ENCODE results near the gene DERA. TPM values are rescaled to one million over a fixed set of nuclear protein-coding genes. Genes with fewer than 3 reads are reported as not detected.

The DERA gene
- total and polyA plus RNA-seq, 2 of the 8 experiments (the other 6 are each of a cell fraction or from before 2014, with no cell fraction given): 13.1 to 17.1 TPM

GRCh38 chr12:16036073-16036472, 124.9 kb downstream of the DERA start:
- Histone ChIP-seq H4K8ac (ENCODE audit: extremely low read depth, insufficient read depth, low read length) (no peak overlapping the region), H4K20me1 (replicated peaks in 1 of 2; ENCODE audit: control insufficient read depth in 1 of 2, insufficient read depth in 2 of 2, low read length in 2 of 2) (no peaks in the 10 kb centered on the region), H3K4ac (replicated peaks; ENCODE audit: insufficient read length, low read depth, low read length) (no peak overlapping the region), H3K27ac (ENCODE audit: low read depth, low read length) (no peak overlapping the region), H3K4me1 (replicated peaks in 1 of 4; ENCODE audit: control insufficient read depth in 3 of 4, insufficient read depth in 4 of 4, low read length in 3 of 4) (peaks cover 0 to 11% (median 0%) of the 10 kb centered on the region in 4 experiments; a peak in 2 of 7 replicates), H2BK15ac (ENCODE audit: low read length) (no peak overlapping the region), H4K91ac (replicated peaks; ENCODE audit: insufficient read length, low read length) (no peak overlapping the region), H4K5ac (ENCODE audit: insufficient read length, low read depth, low read length) (no peak overlapping the region), H2AK5ac (ENCODE audit: low read depth, low read length) (no peak overlapping the region), H3K4me2 (ENCODE audit: insufficient read depth in 1 of 2, low read depth in 2 of 2, low read length in 2 of 2) (no peak overlapping the region), H3K36me3 (ENCODE audit: control insufficient read depth in 2 of 4, insufficient read depth in 4 of 4, low read length in 3 of 4) (no peaks in the 10 kb centered on the region), H3K18ac (ENCODE audit: extremely low read depth, low read length) (no peak overlapping the region), H3K9ac (replicated peaks in 1 of 4; ENCODE audit: extremely low read depth in 1 of 4, low read depth in 3 of 4, low read length in 3 of 4) (no peak overlapping the region), H2BK20ac (ENCODE audit: low read length) (no peak overlapping the region), H2BK120ac (replicated peaks; ENCODE audit: low read depth, low read length) (no peak overlapping the region), H3K79me2 (ENCODE audit: control insufficient read depth in 1 of 2, insufficient read depth in 2 of 2, low read length in 2 of 2) (no peaks in the 10 kb centered on the region), H3K79me1 (ENCODE audit: low read depth, low read length) (no peaks in the 10 kb centered on the region), H2AFZ (ENCODE audit: low read length) (no peak overlapping the region), H3K56ac (replicated peaks; ENCODE audit: insufficient read length, low read depth, low read length) (no peak overlapping the region), H3K4me3 (ENCODE audit: extremely low read depth in 1 of 4, insufficient read depth in 2 of 4, low read depth in 3 of 4, low read length in 4 of 4) (no peak overlapping the region), H2BK12ac (ENCODE audit: low read depth, low read length) (no peak overlapping the region), H2BK5ac (ENCODE audit: low read depth, low read length) (no peak overlapping the region), H3K14ac (ENCODE audit: insufficient read length) (no peak overlapping the region), H3K23me2 (ENCODE audit: low read depth, low read length) (no peaks in the 10 kb centered on the region; the same call in 1 of the 2 replicates), H3K27me3 (replicated peaks in 1 of 4; ENCODE audit: control insufficient read depth in 3 of 4, extremely low read depth in 1 of 4, insufficient read depth in 3 of 4, low read length in 3 of 4) (no peaks in the 10 kb centered on the region), H3K23ac (ENCODE audit: insufficient read length) (no peak overlapping the region), H3K9me3 (ENCODE audit: insufficient read depth in 2 of 2, low read depth in 1 of 2, low read length in 1 of 2) (no peaks in the 10 kb centered on the region)
- no peak for FAIRE-seq
- WGBS, 2 experiments (ENCODE audit: extremely low coverage in 1 of 2, insufficient coverage in 1 of 2, insufficient read length in 1 of 2, insufficient replicate concordance in 2 of 2, low coverage in 1 of 2, low lambda C conversion rate in 2 of 2, missing lambda C conversion rate in 1 of 2): 63% methylated on average over 3 of the region's 3 CpGs; no CpG with 5 or more reads in 1 of the 2 experiments
- POLR2A ChIA-PET (ENCODE audit: partially characterized antibody): interaction anchor here (1.2 kb wide), 1 partner anchor 8 kb away, joined by 4 read pairs; no protein-coding TSS in a partner anchor
- no peak for DNase-seq (ENCODE audit: low read depth in 1 of 2, low spot score in 2 of 2)
- TF ChIP-seq BACH1 (IDR thresholded peaks at IDR 0.05; ENCODE audit: low read length): no peak
- TF ChIP-seq BCL11A (IDR thresholded peaks at IDR 0.05; ENCODE audit: low read depth in 2 of 2, low read length in 2 of 2): no peak
- no peak for TF ChIP-seq E2F6 (IDR thresholded peaks at IDR 0.05)
- TF ChIP-seq RXRA (IDR thresholded peaks at IDR 0.05; ENCODE audit: insufficient read depth, low read depth, low read length): no peak
- no peak for TF ChIP-seq RAD21 (IDR thresholded peaks at IDR 0.05 in 1 of 2, conservative IDR thresholded peaks at IDR 0.05 in 1 of 2; ENCODE audit: low read depth in 2 of 2, low read length in 2 of 2)
- TF ChIP-seq RNF2 (IDR thresholded peaks at IDR 0.05; ENCODE audit: borderline replicate concordance, low read depth, low read length, missing control alignments, poor library complexity, severe bottlenecking): no peak
- TF ChIP-seq CTBP2 (IDR thresholded peaks at IDR 0.05; ENCODE audit: borderline replicate concordance, insufficient read depth, insufficient read length, low read length): no peak
- no peak for TF ChIP-seq NRF1 (IDR thresholded peaks at IDR 0.05; ENCODE audit: low read depth, low read length)
- CTCF ChIA-PET (ENCODE audit: partially characterized antibody): no interaction called here
